ENCODE data around the gene RNASEH1. TPM values are rescaled to one million over a fixed set of nuclear protein-coding genes. Genes with fewer than 3 reads are reported as not detected.

RNASEH1 gene
- total and polyA plus RNA-seq, 10 of the 15 experiments (the other 5 are each of a cell fraction or from before 2014, with no cell fraction given), result 18.2 to 68.5 (median 28.2) TPM

DNA sequence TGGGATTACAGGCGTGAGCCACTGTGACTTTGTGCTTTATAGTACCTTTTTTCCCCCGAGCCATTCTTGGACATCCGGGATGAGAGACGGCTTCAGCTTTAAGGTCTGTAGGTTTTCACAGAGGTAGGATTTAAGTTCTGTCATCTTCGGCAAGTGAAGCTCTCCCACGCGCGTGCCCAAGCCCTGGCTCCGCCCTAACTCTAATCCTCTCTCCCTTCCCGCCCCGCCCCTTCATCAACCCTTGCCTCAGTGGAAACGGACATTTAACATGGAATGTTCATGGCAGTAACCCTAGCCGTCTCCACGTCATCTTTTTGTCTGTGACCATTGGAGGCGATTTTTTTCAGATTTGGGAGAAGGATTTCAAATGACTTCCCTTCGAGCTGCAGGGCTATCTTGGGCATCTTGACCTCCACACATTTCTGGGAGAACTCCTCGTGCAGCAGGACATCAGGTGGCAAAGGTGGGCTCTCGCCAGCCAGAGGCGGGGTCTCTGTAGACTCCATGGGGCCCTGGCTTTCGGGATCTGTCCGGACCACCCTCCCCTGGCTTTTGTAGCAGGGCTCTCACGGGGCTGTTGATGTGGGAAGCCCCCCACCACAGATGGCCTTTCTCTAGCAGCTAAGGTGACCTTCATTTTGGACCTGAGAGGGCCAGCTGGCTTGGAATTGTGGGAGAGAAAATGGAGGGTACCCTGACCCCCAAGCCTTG, 43.6 kb upstream of the RNASEH1 start:
- RAD21 ChIA-PET (ENCODE audit: unreplicated experiment), result no interaction called here
- H2AFZ ChIP-seq (ENCODE audit: control insufficient read depth, low read depth, low read length), result no peak overlapping the region
- 75% methylated on average over 22 of the region's 22 CpGs for WGBS (ENCODE audit: insufficient coverage, insufficient replicate concordance, low lambda C conversion rate, missing lambda C conversion rate)

DNA sequence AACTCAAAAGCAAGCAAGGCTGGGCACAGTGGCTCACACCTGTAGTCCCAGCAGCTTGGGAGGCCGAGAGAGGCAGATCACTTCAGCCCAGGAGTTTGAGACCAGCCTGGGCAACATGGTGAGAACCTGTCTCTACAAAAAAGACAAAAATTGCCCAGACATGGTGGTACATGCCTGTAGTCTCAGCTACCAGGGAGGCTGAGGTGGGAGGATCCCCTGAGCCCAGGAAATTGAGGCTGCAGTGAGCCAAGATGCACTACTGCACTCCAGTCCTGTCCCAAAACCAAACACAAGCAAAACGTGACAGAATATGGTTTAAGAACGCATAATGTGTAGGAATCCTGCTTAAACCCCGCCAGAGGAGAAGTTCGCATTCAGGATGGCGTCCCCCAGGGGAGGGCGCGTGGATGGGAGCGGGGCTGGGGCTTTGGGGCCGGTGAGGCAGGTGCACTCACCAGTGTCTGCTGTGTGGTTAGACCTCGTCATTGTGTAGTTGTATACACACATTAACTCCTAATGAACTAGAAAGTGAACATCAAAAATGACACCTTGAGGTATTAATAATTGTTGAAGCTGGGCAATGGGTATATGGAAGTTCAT, 42.2 kb upstream of the RNASEH1 start:
- Histone ChIP-seq H3K27ac (ENCODE audit: control insufficient read depth, insufficient read depth) (no peak overlapping the region), H3K9me3 (replicated peaks; ENCODE audit: control insufficient read depth, insufficient read depth, low read length) (no peaks in the 10 kb centered on the region), H3K36me3 (ENCODE audit: control insufficient read depth in 2 of 2, insufficient read depth in 2 of 2, low read length in 1 of 2) (0 out of 4 replicates have a peak, but pooled peaks cover 0 to under 1% of the 10 kb centered on the region in 2 experiments), H4K20me1 (ENCODE audit: control insufficient read depth, insufficient read depth) (no peaks in the 10 kb centered on the region; the same call in 1 of the 2 replicates), H2AFZ (ENCODE audit: control insufficient read depth, low read depth, low read length) (no peak overlapping the region), H3K27me3 (replicated peaks in 1 of 2; ENCODE audit: control insufficient read depth in 2 of 2, insufficient read depth in 2 of 2, low read length in 1 of 2) (no peaks in the 10 kb centered on the region), H3K79me2 (ENCODE audit: control insufficient read depth, insufficient read depth, low read length) (no peaks in the 10 kb centered on the region), H3K4me3 (no peak overlapping the region), H3K4me1 (ENCODE audit: control insufficient read depth, insufficient read depth, low read length) (peaks cover 21% of the 10 kb centered on the region), H3K9ac (ENCODE audit: control insufficient read depth, insufficient read depth, low read length) (no peak overlapping the region), H3K4me2 (ENCODE audit: control insufficient read depth, insufficient read depth) (no peak overlapping the region)
- no peak for ATAC-seq
- FAIRE-seq, result no peak
- DNase-seq (ENCODE audit: low read depth, low spot score), result no peak
- in situ Hi-C loops (cut with MboI), result no loop called here
- no TSS peak for BruUV-seq (replicated peaks)
- WGBS (ENCODE audit: insufficient coverage, insufficient replicate concordance, low lambda C conversion rate, missing lambda C conversion rate), result 77% methylated on average over 11 of the region's 11 CpGs
- SMC1A ChIA-PET (ENCODE audit: uncharacterized antibody, unreplicated experiment), result interaction anchor here (2.0 kb wide), 1 partner anchor 52 kb away, joined by 5 read pairs; no protein-coding TSS in a partner anchor
- POLR2A ChIA-PET, result interaction anchor here (1.1 kb wide), 1 partner anchor 52 kb away, joined by 6 read pairs; no protein-coding TSS in a partner anchor
- CTCF ChIA-PET, result interaction anchor here (0.6 kb wide), 1 partner anchor 9 kb away, joined by 4 read pairs; no protein-coding TSS in a partner anchor
- RAD21 ChIA-PET (ENCODE audit: unreplicated experiment), result interaction anchor here (1.4 kb wide), 1 partner anchor 25 kb away, joined by 3 read pairs; no protein-coding TSS in a partner anchor
- intact Hi-C loops (cut with micrococcal nuclease; ENCODE audit: unreplicated experiment), result no loop called here
- TF ChIP-seq MXI1 (IDR thresholded peaks at IDR 0.05; ENCODE audit: low read depth, low read length) (no peak), GABPA (IDR thresholded peaks at IDR 0.05; ENCODE audit: low read depth) (no peak), STAT3 (IDR thresholded peaks at IDR 0.05; ENCODE audit: low read depth, low read length) (no peak), HDGF (IDR thresholded peaks at IDR 0.05) (no peak), ASH2L (IDR thresholded peaks at IDR 0.05; ENCODE audit: borderline replicate concordance, low read depth) (no peak), MEF2A (IDR thresholded peaks at IDR 0.05; ENCODE audit: insufficient read depth, low read depth, low read length) (no peak), MEF2B (IDR thresholded peaks at IDR 0.05; ENCODE audit: partially characterized antibody, poor library complexity, severe bottlenecking) (no peak), JUNB (IDR thresholded peaks at IDR 0.05) (no peak), CBX5 (IDR thresholded peaks at IDR 0.05; ENCODE audit: low read depth) (no peak), ZNF622 (IDR thresholded peaks at IDR 0.05) (no peak)
- TF ChIP-seq, protein P1, sequence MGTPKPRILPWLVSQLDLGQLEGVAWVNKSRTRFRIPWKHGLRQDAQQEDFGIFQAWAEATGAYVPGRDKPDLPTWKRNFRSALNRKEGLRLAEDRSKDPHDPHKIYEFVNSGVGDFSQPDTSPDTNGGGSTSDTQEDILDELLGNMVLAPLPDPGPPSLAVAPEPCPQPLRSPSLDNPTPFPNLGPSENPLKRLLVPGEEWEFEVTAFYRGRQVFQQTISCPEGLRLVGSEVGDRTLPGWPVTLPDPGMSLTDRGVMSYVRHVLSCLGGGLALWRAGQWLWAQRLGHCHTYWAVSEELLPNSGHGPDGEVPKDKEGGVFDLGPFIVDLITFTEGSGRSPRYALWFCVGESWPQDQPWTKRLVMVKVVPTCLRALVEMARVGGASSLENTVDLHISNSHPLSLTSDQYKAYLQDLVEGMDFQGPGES (IDR thresholded peaks at IDR 0.05), result no peak
- TF ChIP-seq, protein P2, sequence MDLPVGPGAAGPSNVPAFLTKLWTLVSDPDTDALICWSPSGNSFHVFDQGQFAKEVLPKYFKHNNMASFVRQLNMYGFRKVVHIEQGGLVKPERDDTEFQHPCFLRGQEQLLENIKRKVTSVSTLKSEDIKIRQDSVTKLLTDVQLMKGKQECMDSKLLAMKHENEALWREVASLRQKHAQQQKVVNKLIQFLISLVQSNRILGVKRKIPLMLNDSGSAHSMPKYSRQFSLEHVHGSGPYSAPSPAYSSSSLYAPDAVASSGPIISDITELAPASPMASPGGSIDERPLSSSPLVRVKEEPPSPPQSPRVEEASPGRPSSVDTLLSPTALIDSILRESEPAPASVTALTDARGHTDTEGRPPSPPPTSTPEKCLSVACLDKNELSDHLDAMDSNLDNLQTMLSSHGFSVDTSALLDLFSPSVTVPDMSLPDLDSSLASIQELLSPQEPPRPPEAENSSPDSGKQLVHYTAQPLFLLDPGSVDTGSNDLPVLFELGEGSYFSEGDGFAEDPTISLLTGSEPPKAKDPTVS (IDR thresholded peaks at IDR 0.05; ENCODE audit: low read depth, low read length), result no peak

More for the DNA sequence above, 43.6 kb upstream of the RNASEH1 start:
- no peak for FAIRE-seq
- H3K4me3 ChIP-seq, result no peak overlapping the region
- no TSS peak for BruUV-seq (replicated peaks)
- H4K20me1 ChIP-seq (ENCODE audit: control insufficient read depth, insufficient read depth), result no peaks in the 10 kb centered on the region; the same call in 1 of the 2 replicates
- SMC1A ChIA-PET (ENCODE audit: uncharacterized antibody, unreplicated experiment), result no interaction called here
- H3K79me2 ChIP-seq (ENCODE audit: control insufficient read depth, insufficient read depth, low read length), result no peaks in the 10 kb centered on the region
- H3K9ac ChIP-seq (ENCODE audit: control insufficient read depth, insufficient read depth, low read length), result no peak overlapping the region
- intact Hi-C loops (cut with micrococcal nuclease; ENCODE audit: unreplicated experiment), result no loop called here
- H3K36me3 ChIP-seq (ENCODE audit: control insufficient read depth in 2 of 2, insufficient read depth in 2 of 2, low read length in 1 of 2), result no peaks in the 10 kb centered on the region
- POLR2A ChIA-PET, result no interaction called here
- H3K9me3 ChIP-seq (replicated peaks; ENCODE audit: control insufficient read depth, insufficient read depth, low read length), result no peaks in the 10 kb centered on the region
- TF ChIP-seq, protein P3, sequence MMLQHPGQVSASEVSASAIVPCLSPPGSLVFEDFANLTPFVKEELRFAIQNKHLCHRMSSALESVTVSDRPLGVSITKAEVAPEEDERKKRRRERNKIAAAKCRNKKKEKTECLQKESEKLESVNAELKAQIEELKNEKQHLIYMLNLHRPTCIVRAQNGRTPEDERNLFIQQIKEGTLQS (IDR thresholded peaks at IDR 0.05; ENCODE audit: borderline replicate concordance, extremely low read depth, low read depth, low read length), result no peak
- no peak for TF ChIP-seq LARP7 (IDR thresholded peaks at IDR 0.05)
- no peak for TF ChIP-seq RAD51 (IDR thresholded peaks at IDR 0.05)
- TF ChIP-seq DPF2 (IDR thresholded peaks at IDR 0.05), result no peak
- no peaks in the 10 kb centered on the region for H3K27me3 ChIP-seq (replicated peaks in 1 of 2; ENCODE audit: control insufficient read depth in 2 of 2, insufficient read depth in 2 of 2, low read length in 1 of 2)
- peaks cover 8% of the 10 kb centered on the region for H3K4me1 ChIP-seq (ENCODE audit: control insufficient read depth, insufficient read depth, low read length)
- no peak overlapping the region for H3K27ac ChIP-seq (ENCODE audit: control insufficient read depth, insufficient read depth)
- in situ Hi-C loops (cut with MboI), result no loop called here
- ATAC-seq, result no peak
- H3K4me2 ChIP-seq (ENCODE audit: control insufficient read depth, insufficient read depth), result no peak overlapping the region
- CTCF ChIA-PET, result no interaction called here
- DNase-seq (ENCODE audit: low read depth, low spot score), result no peak
